Panc1 (cell line): ENCODE data around the gene ECHDC3. TPM values are rescaled to one million over a fixed set of nuclear protein-coding genes. Genes with fewer than 3 reads are reported as not detected.

Source experiments
- ATAC-seq: fragments of 200-7000 bp; cut with Tn5 transposase; 2 replicates; pipeline ENCODE4 v1.9.1; 2020; ENCODE audit warnings: mild to moderate bottlenecking, moderate library complexity
- BruUV-seq: library from RNA; stranded (reverse); fragments of 400-500 nt; replicated peaks from 2 replicates; lab custom pipeline; 2021; lab: Mats Ljungman, UMichigan
- CTCF ChIA-PET: fragments of 300-600 bp; sonication (Branson Sonifier 250); formaldehyde crosslinking; loops from one replicate; lab custom pipeline; 2022; ENCODE audit warnings: antibody characterized with exemption; lab: Charles Lee
- POLR2A ChIA-PET: fragments of 300-600 bp; sonication (Branson Sonifier 250); formaldehyde crosslinking; loops from one replicate; lab custom pipeline; 2022; ENCODE audit warnings: antibody characterized with exemption; lab: Charles Lee
- DNase-seq: peaks from one replicate; pipeline ENCODE4 v3.0.0-alpha.2; 2010; ENCODE audit warnings: low read depth, low spot score
- H3K27ac ChIP-seq: 2 replicates; pipeline ENCODE4 v1.5.1; 2011; ENCODE audit warnings: mild to moderate bottlenecking, low read length, inconsistent platforms
- H3K27me3 ChIP-seq: fragments of 200-500 bp; sonication (Bioruptor generic); 2 replicates; pipeline ENCODE4 v1.6.0; 2014; ENCODE audit warnings: low read length, inconsistent platforms; ENCODE audit not compliant: control insufficient read depth, insufficient read depth
- H3K36me3 ChIP-seq: fragments of 200-500 bp; sonication (Bioruptor generic); 2 replicates; pipeline ENCODE4 v1.5.1; 2014; ENCODE audit warnings: inconsistent platforms, mild to moderate bottlenecking, low read length, moderate library complexity; ENCODE audit not compliant: control insufficient read depth, insufficient read depth
- H3K4me1 ChIP-seq: 2 replicates; pipeline ENCODE4 v1.5.1; 2011; ENCODE audit warnings: inconsistent platforms, mild to moderate bottlenecking, low read length, moderate library complexity; ENCODE audit not compliant: control insufficient read depth, insufficient read depth
- H3K4me3 ChIP-seq, 2 experiments: 2 replicates each; pipeline ENCODE4 v1.5.1; 2011 to 2012; ENCODE audit warnings: low read depth in 2 of 2, low read length in 2 of 2, mild to moderate bottlenecking in 2 of 2, inconsistent platforms in 1 of 2, moderate library complexity in 1 of 2
- H3K9me3 ChIP-seq: fragments of 200-500 bp; sonication (Bioruptor generic); 2 replicates; pipeline ENCODE4 v1.5.1; 2014; ENCODE audit warnings: low read depth, mild to moderate bottlenecking, inconsistent platforms, low read length, moderate library complexity; ENCODE audit not compliant: control insufficient read depth, insufficient read depth
- POLR2AphosphoS5 ChIP-seq: IDR thresholded peaks from 2 replicates; pipeline ENCODE4 v1.6.1; 2012; ENCODE audit warnings: mild to moderate bottlenecking, low read depth, low read length, moderate library complexity
- SIN3A ChIP-seq: IDR thresholded peaks from 2 replicates; pipeline ENCODE4 v1.6.1; 2012; ENCODE audit warnings: low read depth, mild to moderate bottlenecking, low read length, moderate library complexity, borderline replicate concordance; ENCODE audit not compliant: insufficient read depth
- TCF7L2 ChIP-seq: IDR thresholded peaks from 2 replicates; pipeline ENCODE4 v1.6.1; 2011; ENCODE audit warnings: mild to moderate bottlenecking, low read depth, low read length, inconsistent platforms
- in situ Hi-C: cut with HindIII; loops from 2 replicates; pipeline ENCODE4 v1.10.0; 2016; ENCODE audit warnings: low sequenced_read_pairs, low pct_unique_long_range_greater_than_20kb
- intact Hi-C: fragments of 100-400 bp; cut with micrococcal nuclease; formaldehyde crosslinking; loops from one replicate; pipeline ENCODE4 v1.10.0; 2022; ENCODE audit not compliant: unreplicated experiment
- total RNA-seq: library from RNA; stranded (reverse); gene quantifications from one replicate; pipeline ENCODE4 v1.2.1, GENCODE V29; 2021; ENCODE audit not compliant: unreplicated experiment
- TF ChIP-seq, protein P1 (sequence below), 2 experiments: IDR thresholded peaks; 2 replicates each; pipeline ENCODE4 v1.6.1; 2011 to 2012; ENCODE audit warnings: low read depth in 2 of 2, control low read depth in 1 of 2, low read length in 1 of 2, mild to moderate bottlenecking in 1 of 2, moderate library complexity in 1 of 2; ENCODE audit not compliant: insufficient read depth in 1 of 2
- TF ChIP-seq, protein P2 (sequence below): fragments of 450-650 bp; IDR thresholded peaks from 2 replicates; pipeline ENCODE4 v1.5.1; 2017; ENCODE audit warnings: mild to moderate bottlenecking

ECHDC3 gene
- total RNA-seq, 1 experiment from 2014 or later = 5.8 TPM

DNA sequence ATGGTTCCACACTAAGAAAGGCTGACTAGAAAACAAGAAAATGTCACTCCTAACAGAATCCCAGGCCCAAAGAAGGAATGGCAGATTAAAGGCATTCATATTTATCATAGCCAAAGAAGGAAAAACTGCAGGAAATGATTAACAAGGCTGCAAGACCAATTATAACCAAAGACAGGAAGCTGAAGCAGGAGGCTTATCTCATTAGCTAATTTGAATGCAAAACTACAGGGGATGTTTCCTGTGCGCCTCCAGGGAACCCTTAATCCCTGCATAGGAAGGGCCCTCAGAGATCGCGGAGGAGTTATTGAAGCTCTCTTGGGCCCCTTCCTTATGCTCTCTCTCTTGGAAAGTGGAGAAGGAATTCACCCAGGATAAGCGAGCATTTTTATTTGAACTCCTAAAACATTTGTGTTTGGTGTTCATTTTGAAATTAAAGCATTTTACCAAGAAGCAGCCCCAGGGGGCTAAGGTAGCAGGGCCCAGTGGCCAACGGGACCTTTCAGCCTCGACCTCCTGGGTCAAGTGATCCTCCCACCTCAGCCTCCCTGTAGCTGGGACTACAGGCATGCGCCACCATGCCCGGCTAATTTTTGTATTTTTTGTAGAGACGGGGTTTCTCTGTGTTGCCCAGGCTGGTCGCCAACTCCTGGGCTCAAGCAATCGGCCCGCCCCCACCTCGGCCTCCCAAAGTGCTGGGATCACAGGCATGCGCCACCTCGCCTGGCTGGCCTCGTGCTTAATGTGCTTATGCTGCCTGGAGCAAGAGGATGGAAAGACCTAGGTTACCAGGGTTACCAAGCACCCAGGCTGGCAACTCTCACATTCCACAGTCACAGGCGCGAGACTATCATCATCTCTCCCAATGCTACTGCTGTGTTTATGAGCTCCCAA is 56.9 kb downstream of the ECHDC3 start:
- Histone ChIP-seq H3K27me3 (no peaks in the 10 kb centered on the region), H3K4me1 (no peaks in the 10 kb centered on the region), H3K27ac (no peak overlapping the region), H3K36me3 (no peaks in the 10 kb centered on the region), H3K9me3 (no peaks in the 10 kb centered on the region), H3K4me3 (no peak overlapping the region)
- ChIA-PET POLR2A (no interaction called here), CTCF (no interaction called here)
- intact Hi-C loops = no loop called here
- ATAC-seq (no peak), DNase-seq (no peak)
- no TSS peak for BruUV-seq
- no peak for TF ChIP-seq SIN3A
- TF ChIP-seq, protein P1, sequence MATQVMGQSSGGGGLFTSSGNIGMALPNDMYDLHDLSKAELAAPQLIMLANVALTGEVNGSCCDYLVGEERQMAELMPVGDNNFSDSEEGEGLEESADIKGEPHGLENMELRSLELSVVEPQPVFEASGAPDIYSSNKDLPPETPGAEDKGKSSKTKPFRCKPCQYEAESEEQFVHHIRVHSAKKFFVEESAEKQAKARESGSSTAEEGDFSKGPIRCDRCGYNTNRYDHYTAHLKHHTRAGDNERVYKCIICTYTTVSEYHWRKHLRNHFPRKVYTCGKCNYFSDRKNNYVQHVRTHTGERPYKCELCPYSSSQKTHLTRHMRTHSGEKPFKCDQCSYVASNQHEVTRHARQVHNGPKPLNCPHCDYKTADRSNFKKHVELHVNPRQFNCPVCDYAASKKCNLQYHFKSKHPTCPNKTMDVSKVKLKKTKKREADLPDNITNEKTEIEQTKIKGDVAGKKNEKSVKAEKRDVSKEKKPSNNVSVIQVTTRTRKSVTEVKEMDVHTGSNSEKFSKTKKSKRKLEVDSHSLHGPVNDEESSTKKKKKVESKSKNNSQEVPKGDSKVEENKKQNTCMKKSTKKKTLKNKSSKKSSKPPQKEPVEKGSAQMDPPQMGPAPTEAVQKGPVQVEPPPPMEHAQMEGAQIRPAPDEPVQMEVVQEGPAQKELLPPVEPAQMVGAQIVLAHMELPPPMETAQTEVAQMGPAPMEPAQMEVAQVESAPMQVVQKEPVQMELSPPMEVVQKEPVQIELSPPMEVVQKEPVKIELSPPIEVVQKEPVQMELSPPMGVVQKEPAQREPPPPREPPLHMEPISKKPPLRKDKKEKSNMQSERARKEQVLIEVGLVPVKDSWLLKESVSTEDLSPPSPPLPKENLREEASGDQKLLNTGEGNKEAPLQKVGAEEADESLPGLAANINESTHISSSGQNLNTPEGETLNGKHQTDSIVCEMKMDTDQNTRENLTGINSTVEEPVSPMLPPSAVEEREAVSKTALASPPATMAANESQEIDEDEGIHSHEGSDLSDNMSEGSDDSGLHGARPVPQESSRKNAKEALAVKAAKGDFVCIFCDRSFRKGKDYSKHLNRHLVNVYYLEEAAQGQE (IDR thresholded peaks at IDR 0.05; ENCODE audit: insufficient read depth in 1 of 2, low read depth in 2 of 2, low read length in 1 of 2) = no peak
- TF ChIP-seq POLR2AphosphoS5 = no peak
- TF ChIP-seq, protein P2, sequence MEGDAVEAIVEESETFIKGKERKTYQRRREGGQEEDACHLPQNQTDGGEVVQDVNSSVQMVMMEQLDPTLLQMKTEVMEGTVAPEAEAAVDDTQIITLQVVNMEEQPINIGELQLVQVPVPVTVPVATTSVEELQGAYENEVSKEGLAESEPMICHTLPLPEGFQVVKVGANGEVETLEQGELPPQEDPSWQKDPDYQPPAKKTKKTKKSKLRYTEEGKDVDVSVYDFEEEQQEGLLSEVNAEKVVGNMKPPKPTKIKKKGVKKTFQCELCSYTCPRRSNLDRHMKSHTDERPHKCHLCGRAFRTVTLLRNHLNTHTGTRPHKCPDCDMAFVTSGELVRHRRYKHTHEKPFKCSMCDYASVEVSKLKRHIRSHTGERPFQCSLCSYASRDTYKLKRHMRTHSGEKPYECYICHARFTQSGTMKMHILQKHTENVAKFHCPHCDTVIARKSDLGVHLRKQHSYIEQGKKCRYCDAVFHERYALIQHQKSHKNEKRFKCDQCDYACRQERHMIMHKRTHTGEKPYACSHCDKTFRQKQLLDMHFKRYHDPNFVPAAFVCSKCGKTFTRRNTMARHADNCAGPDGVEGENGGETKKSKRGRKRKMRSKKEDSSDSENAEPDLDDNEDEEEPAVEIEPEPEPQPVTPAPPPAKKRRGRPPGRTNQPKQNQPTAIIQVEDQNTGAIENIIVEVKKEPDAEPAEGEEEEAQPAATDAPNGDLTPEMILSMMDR = no peak
- TF ChIP-seq TCF7L2 = no peak
- in situ Hi-C loops = no loop called here

DNA sequence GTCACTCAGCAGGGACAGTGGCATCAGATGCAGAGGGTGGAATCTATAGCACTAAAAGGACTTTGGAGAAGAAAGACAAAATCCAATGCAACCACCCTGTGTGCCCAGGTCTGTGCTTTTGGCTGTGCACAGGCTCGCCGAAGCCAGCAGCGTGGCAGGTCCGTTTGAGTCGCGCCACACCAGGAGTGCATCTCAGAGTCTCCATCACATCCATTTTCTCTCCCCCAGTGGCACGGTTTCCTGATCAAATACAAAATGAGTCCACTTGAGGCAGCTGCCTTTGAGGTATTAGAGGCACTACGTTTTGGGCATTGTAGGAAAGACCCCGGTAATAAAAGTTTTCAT is 57.5 kb downstream of the ECHDC3 start:
- no peak overlapping the region for H3K27ac ChIP-seq
- in situ Hi-C loops (no loop called here), intact Hi-C loops (no loop called here)
- ATAC-seq = no peak
- H3K4me1 ChIP-seq = no peaks in the 10 kb centered on the region
- ChIA-PET CTCF (no interaction called here), POLR2A (no interaction called here)
- H3K27me3 ChIP-seq = no peaks in the 10 kb centered on the region
- TF ChIP-seq POLR2AphosphoS5 = no peak
- TF ChIP-seq SIN3A = no peak
- no peak for TF ChIP-seq TCF7L2
- TF ChIP-seq, protein P2 = no peak
- TF ChIP-seq, protein P1 (IDR thresholded peaks at IDR 0.05; ENCODE audit: insufficient read depth in 1 of 2, low read depth in 2 of 2, low read length in 1 of 2) = no peak
- no peaks in the 10 kb centered on the region for H3K9me3 ChIP-seq
- H3K4me3 ChIP-seq = no peak overlapping the region
- no peaks in the 10 kb centered on the region for H3K36me3 ChIP-seq
- no peak for DNase-seq
- no TSS peak for BruUV-seq
